ENCODE data around the gene SLC23A3. TPM values are rescaled to one million over a fixed set of nuclear protein-coding genes. Genes with fewer than 3 reads are reported as not detected.
"Not testable (repeated sequence)": the region's sequence is repeated elsewhere in the genome, so short reads cannot be mapped to it uniquely, and the experiment has no call there.

SLC23A3 gene
- total RNA-seq, 2 donors from 2014 or later, result 1.4 to 3.4 TPM

DNA sequence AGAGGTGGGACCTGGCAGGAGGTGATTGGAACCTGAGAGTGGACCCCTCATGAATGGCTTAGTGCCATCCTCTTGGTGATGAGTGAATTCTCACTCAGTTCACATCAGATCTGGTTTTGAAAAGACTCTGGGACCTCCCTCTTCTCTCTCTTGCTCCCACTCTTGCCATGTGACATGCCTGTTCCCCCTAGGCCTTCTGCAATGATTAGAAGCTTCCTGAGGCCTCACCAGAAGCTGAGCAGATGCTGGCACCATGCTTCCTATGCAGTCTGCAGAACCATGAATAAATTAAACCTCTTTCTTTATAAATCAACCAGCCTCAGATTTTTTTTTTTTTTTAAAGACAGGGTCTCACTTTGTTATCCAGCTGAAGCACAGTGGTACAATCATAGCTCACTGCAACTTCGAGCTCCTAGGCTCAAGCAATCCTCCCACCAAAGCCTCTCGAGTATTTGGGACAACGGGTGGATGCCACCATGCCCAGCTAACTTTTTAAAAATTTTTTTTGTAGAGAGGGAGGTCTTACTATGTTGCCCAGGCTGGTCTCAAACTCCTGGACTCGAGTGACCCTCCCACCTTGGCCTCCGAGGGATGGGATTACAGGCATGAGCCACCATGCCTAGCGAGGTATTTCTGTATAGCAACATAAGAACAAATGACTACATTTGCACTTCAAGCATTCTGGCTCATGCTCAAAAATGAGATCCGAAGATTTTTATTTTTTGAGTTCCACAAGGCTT is 34.8 kb upstream of the SLC23A3 start:
- Histone ChIP-seq H3K4me1 (ENCODE audit: control insufficient read depth in 1 of 2, low read depth in 2 of 2) (peaks cover 15 to 25% of the 10 kb centered on the region in 2 donors), H3K27me3 (replicated peaks; ENCODE audit: insufficient read depth) (no peaks in the 10 kb centered on the region), H3K36me3 (peaks cover 4% of the 10 kb centered on the region), H3K9me3 (no peaks in the 10 kb centered on the region), H3K4me3 (no peak overlapping the region), H3K27ac (no peak overlapping the region)
- DNase-seq (ENCODE audit: low spot score) (no peak), ATAC-seq (ENCODE audit: insufficient number of reproducible peaks, low FRiP score, low read depth) (no peak)
- TF ChIP-seq, protein P1, sequence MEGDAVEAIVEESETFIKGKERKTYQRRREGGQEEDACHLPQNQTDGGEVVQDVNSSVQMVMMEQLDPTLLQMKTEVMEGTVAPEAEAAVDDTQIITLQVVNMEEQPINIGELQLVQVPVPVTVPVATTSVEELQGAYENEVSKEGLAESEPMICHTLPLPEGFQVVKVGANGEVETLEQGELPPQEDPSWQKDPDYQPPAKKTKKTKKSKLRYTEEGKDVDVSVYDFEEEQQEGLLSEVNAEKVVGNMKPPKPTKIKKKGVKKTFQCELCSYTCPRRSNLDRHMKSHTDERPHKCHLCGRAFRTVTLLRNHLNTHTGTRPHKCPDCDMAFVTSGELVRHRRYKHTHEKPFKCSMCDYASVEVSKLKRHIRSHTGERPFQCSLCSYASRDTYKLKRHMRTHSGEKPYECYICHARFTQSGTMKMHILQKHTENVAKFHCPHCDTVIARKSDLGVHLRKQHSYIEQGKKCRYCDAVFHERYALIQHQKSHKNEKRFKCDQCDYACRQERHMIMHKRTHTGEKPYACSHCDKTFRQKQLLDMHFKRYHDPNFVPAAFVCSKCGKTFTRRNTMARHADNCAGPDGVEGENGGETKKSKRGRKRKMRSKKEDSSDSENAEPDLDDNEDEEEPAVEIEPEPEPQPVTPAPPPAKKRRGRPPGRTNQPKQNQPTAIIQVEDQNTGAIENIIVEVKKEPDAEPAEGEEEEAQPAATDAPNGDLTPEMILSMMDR (IDR thresholded peaks at IDR 0.05), result no peak

- not testable (repeated sequence) for H3K4me3 ChIP-seq; H3K9me3 ChIP-seq; ATAC-seq (ENCODE audit: insufficient number of reproducible peaks, low FRiP score, low read depth); H3K27me3 ChIP-seq (replicated peaks; ENCODE audit: insufficient read depth); H3K4me1 ChIP-seq (ENCODE audit: control insufficient read depth in 1 of 2, low read depth in 2 of 2); H3K36me3 ChIP-seq; DNase-seq (ENCODE audit: low spot score); H3K27ac ChIP-seq
These were observed 31.5 kb upstream of the SLC23A3 start for GRCh38 chr2:219201331-219201730.

DNA sequence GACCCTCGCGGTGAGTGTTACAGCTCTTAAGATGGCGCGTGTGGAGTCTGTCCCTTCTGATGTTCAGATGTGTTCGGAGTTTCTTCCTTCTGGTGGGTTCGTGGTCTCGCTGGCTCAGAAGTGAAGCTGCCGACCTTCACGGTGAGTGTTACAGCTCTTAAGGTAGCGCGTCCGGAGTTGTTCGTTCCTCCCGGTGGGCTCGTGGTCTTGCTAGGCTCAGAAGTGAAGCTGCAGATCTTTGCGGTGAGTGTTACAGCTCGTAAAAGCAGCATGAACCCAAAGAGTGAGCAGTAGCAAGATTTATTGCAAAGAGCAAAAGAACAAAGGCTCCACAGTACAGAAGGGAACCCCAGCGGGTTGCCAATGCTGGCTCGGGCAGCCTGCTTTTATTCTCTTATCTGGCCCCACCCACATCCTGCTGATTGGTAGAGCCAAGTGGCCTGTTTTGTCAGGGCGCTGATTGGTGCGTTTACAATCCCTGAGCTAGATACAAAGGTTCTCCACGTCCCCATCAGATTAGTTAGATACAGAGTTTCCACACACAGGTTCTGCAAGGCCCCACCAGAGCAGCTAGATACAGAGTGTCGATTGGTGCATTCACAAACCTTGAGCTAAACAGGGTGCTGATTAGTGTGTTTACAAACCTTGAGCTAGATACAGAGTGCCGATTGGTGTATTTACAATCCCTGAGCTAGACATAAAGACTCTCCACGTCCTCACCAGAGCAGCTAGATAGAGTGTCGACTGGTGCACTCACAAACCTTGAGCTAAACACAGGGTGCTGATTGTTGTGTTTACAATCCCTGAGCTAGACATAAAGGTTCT is 30.9 kb upstream of the SLC23A3 start:
- DNase-seq (ENCODE audit: low spot score); H3K4me3 ChIP-seq; ATAC-seq (ENCODE audit: insufficient number of reproducible peaks, low FRiP score, low read depth): not testable (repeated sequence)

GRCh38 chr2:219199470-219200211 is 29.8 kb upstream of the SLC23A3 start:
- DNase-seq (ENCODE audit: low spot score), result no peak
- ATAC-seq (ENCODE audit: insufficient number of reproducible peaks, low FRiP score, low read depth), result no peak
- no peaks in the 10 kb centered on the region for H3K27me3 ChIP-seq (replicated peaks; ENCODE audit: insufficient read depth)
- TF ChIP-seq, protein P1 (IDR thresholded peaks at IDR 0.05), result no peak
- no peak overlapping the region for H3K27ac ChIP-seq
- H3K4me1 ChIP-seq (ENCODE audit: control insufficient read depth in 1 of 2, low read depth in 2 of 2), result no peaks in the 10 kb centered on the region
- H3K36me3 ChIP-seq, result no peaks in the 10 kb centered on the region
- no peaks in the 10 kb centered on the region for H3K9me3 ChIP-seq
- no peak overlapping the region for H3K4me3 ChIP-seq

More for the DNA sequence above, 30.9 kb upstream of the SLC23A3 start:
- not testable (repeated sequence) for H3K4me1 ChIP-seq (ENCODE audit: control insufficient read depth in 1 of 2, low read depth in 2 of 2); H3K27me3 ChIP-seq (replicated peaks; ENCODE audit: insufficient read depth); H3K36me3 ChIP-seq; H3K9me3 ChIP-seq; H3K27ac ChIP-seq

- Histone ChIP-seq H3K9me3 (no peaks in the 10 kb centered on the region), H3K27ac (no peak overlapping the region), H3K4me1 (ENCODE audit: control insufficient read depth in 1 of 2, low read depth in 2 of 2) (no peaks in the 10 kb centered on the region), H3K4me3 (no peak overlapping the region), H3K36me3 (no peaks in the 10 kb centered on the region), H3K27me3 (replicated peaks; ENCODE audit: insufficient read depth) (no peaks in the 10 kb centered on the region)
- ATAC-seq (ENCODE audit: insufficient number of reproducible peaks, low FRiP score, low read depth) (no peak), DNase-seq (ENCODE audit: low spot score) (no peak)
- TF ChIP-seq, protein P1 (IDR thresholded peaks at IDR 0.05), result no peak
These were observed 29.1 kb upstream of the SLC23A3 start for GRCh38 chr2:219198974-219199373.

GRCh38 chr2:219197388-219197787 is 27.6 kb upstream of the SLC23A3 start:
- Histone ChIP-seq H3K27ac (no peak overlapping the region), H3K4me1 (ENCODE audit: control insufficient read depth in 1 of 2, low read depth in 2 of 2) (no peaks in the 10 kb centered on the region), H3K4me3 (no peak overlapping the region), H3K36me3 (no peaks in the 10 kb centered on the region), H3K27me3 (replicated peaks; ENCODE audit: insufficient read depth) (no peaks in the 10 kb centered on the region), H3K9me3 (no peaks in the 10 kb centered on the region)
- ATAC-seq (ENCODE audit: insufficient number of reproducible peaks, low FRiP score, low read depth) (no peak), DNase-seq (ENCODE audit: low spot score) (no peak)
- TF ChIP-seq, protein P1 (IDR thresholded peaks at IDR 0.05), result no peak
